Measurements from ENCODE around the gene MPZL3.
A peak's percentile ranks its signal among the peaks of the same experiment; 100 is the strongest.

Gene MPZL3

DNA sequence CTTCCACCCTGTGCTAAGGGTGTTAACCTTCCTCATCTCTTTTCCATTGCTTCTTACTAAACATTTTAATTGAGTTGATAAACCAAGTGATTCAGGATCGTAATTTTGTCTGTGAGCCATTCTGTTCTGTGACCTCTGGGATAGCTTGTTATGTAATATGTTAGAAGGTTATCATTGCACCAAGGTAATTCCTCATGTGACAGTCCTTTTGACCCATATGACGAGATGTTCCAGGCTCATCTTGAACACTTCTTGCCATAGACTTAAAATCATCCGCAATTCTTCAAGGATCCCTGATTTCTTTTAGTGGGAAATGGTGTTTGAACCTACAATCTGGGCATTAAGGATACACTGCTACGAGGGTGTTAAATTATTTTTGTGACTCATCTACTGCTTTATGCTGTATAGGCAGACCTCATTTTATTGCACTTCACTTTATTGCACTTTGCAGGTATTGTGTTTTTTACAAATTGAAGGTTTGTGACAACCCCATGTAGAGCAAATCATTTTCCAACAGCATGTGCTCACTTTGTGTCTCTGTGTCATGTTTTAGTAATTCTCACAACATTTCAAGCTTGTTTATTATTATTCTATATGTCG lies 31.0 kb upstream of the MPZL3 start:
- TF ChIP-seq TAF1 (IDR thresholded peaks at IDR 0.05; ENCODE audit: borderline replicate concordance, low read depth, low read length) (no peak), POLR2A (IDR thresholded peaks at IDR 0.05; ENCODE audit: low read depth, low read length) (no peak), POLR2AphosphoS5 (IDR thresholded peaks at IDR 0.05; ENCODE audit: low read depth, low read length) (no peak)
- peak; percentile 77 for FAIRE-seq
- DNase-seq (ENCODE audit: insufficient read length), result no peak

GRCh38 chr11:118282606-118283005 lies 30.4 kb upstream of the MPZL3 start:
- peak; percentile 14 for FAIRE-seq
- DNase-seq (ENCODE audit: insufficient read length), result no peak
- TF ChIP-seq POLR2A (IDR thresholded peaks at IDR 0.05; ENCODE audit: low read depth, low read length), result no peak
- no peak for TF ChIP-seq TAF1 (IDR thresholded peaks at IDR 0.05; ENCODE audit: borderline replicate concordance, low read depth, low read length)
- TF ChIP-seq POLR2AphosphoS5 (IDR thresholded peaks at IDR 0.05; ENCODE audit: low read depth, low read length), result no peak

DNA sequence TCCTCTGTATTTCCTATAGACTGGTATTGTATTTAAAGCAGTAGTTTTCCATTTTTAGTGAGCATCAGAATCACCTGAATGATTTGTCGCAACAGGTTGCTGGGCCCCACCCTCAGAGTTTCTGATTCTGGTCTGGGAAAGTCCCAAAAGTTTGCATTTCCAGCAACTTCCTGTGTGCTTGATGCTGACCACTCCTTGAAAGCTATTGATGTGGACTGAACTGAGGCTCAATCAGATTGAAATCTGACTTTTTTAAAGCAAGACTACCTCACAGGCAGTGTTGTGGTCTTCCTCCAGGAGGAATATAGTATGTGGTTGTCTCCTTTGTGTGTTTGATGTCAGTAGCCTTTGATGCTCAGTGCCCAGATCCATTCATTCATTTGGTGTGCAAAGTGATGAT lies 29.1 kb upstream of the MPZL3 start:
- DNase-seq (ENCODE audit: insufficient read length) (no peak), FAIRE-seq (no peak)

GRCh38 chr11:118277312-118277711 lies 25.1 kb upstream of the MPZL3 start:
- TF ChIP-seq TAF1 (IDR thresholded peaks at IDR 0.05; ENCODE audit: borderline replicate concordance, low read depth, low read length) (no peak), POLR2AphosphoS5 (IDR thresholded peaks at IDR 0.05; ENCODE audit: low read depth, low read length) (no peak), POLR2A (IDR thresholded peaks at IDR 0.05; ENCODE audit: low read depth, low read length) (no peak)
- no peak for DNase-seq (ENCODE audit: insufficient read length)
- peak; percentile 87 for FAIRE-seq

More for the DNA sequence above, 29.1 kb upstream of the MPZL3 start:
- no peak for TF ChIP-seq TAF1 (IDR thresholded peaks at IDR 0.05; ENCODE audit: borderline replicate concordance, low read depth, low read length)
- no peak for TF ChIP-seq POLR2AphosphoS5 (IDR thresholded peaks at IDR 0.05; ENCODE audit: low read depth, low read length)
- no peak for TF ChIP-seq POLR2A (IDR thresholded peaks at IDR 0.05; ENCODE audit: low read depth, low read length)

- FAIRE-seq (no peak), DNase-seq (ENCODE audit: insufficient read length) (no peak)
- TF ChIP-seq POLR2A (IDR thresholded peaks at IDR 0.05; ENCODE audit: low read depth, low read length), result no peak
- TF ChIP-seq TAF1 (IDR thresholded peaks at IDR 0.05; ENCODE audit: borderline replicate concordance, low read depth, low read length), result no peak
- TF ChIP-seq POLR2AphosphoS5 (IDR thresholded peaks at IDR 0.05; ENCODE audit: low read depth, low read length), result no peak
Observed at GRCh38 chr11:118276422-118276821, 24.3 kb upstream of the MPZL3 start.

- no peak for TF ChIP-seq TAF1 (IDR thresholded peaks at IDR 0.05; ENCODE audit: borderline replicate concordance, low read depth, low read length)
- no peak for TF ChIP-seq POLR2AphosphoS5 (IDR thresholded peaks at IDR 0.05; ENCODE audit: low read depth, low read length)
- no peak for TF ChIP-seq POLR2A (IDR thresholded peaks at IDR 0.05; ENCODE audit: low read depth, low read length)
- DNase-seq (ENCODE audit: insufficient read length) (no peak), FAIRE-seq (no peak)
Observed at GRCh38 chr11:118275176-118275575, 23.0 kb upstream of the MPZL3 start.

DNA sequence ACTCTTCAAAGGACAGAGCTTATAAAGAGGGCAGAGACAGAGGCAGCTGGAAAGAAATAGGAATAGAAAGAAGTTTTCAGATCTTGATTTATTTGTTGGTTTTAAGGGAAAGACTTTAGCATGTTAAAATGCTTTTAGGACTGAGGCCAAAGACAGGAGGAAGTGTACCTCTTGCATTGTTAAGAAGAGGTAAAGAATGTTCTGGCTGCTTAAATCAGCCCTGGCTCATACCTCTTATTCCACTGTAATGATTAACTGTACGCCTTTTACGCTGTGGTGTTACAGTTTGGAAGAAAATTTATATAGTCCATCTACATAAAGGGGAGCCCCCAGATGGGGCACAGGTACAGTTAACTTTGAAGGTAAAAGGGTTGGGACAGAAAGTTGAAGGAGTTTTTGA lies 22.0 kb upstream of the MPZL3 start:
- TF ChIP-seq POLR2AphosphoS5 (IDR thresholded peaks at IDR 0.05; ENCODE audit: low read depth, low read length), result no peak
- TF ChIP-seq TAF1 (IDR thresholded peaks at IDR 0.05; ENCODE audit: borderline replicate concordance, low read depth, low read length), result no peak
- no peak for TF ChIP-seq POLR2A (IDR thresholded peaks at IDR 0.05; ENCODE audit: low read depth, low read length)
- FAIRE-seq (no peak), DNase-seq (ENCODE audit: insufficient read length) (no peak)

DNA sequence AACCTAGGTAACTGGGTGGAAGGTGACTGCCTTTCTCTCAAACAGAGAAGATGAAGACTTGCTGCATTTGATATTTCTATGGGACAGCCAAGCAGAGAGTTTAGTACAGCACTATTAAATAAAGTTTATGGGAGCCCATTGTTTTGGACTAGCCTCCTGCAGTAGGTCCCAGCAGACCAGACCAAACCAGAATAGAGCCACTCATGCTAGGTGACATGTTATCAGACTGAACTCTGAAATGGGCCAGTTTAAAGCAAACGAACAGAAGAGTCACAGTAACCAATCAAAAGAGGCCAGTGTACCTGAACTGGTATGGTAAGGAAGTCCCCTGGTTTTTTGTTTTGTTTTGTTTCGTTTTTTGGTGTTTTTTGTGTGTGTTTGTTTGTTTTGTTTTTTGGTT lies 19.8 kb upstream of the MPZL3 start:
- peak; percentile 17 for FAIRE-seq
- DNase-seq (ENCODE audit: insufficient read length), result no peak
- TF ChIP-seq TAF1 (IDR thresholded peaks at IDR 0.05; ENCODE audit: borderline replicate concordance, low read depth, low read length), result no peak

GRCh38 chr11:118267486-118267885 lies 15.3 kb upstream of the MPZL3 start:
- TF ChIP-seq POLR2AphosphoS5 (IDR thresholded peaks at IDR 0.05; ENCODE audit: low read depth, low read length) (no peak), TAF1 (IDR thresholded peaks at IDR 0.05; ENCODE audit: borderline replicate concordance, low read depth, low read length) (no peak)
- DNase-seq (ENCODE audit: insufficient read length) (no peak), FAIRE-seq (no peak)

DNA sequence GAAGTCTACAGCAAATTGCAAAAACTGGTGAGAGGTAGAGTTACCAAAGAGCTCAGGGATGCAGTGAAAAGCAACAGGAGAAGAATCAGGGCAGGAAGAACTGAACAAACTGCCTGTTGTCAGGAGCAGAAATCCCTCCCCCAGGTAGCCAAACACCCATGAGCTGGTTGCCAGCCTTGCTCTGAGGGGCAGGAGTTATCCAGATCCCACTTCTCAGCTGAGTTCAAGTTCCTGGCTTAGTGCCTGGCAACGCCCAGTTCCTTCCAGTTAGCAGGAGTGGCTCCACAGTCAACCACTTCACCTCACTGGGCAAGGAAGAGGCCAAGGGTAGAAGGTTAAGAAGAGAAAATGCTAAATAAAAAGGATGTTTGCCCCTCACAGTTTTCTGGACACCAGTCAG lies 13.8 kb upstream of the MPZL3 start:
- no peak for TF ChIP-seq TAF1 (IDR thresholded peaks at IDR 0.05; ENCODE audit: borderline replicate concordance, low read depth, low read length)
- TF ChIP-seq POLR2AphosphoS5 (IDR thresholded peaks at IDR 0.05; ENCODE audit: low read depth, low read length), result no peak
- no peak for TF ChIP-seq POLR2A (IDR thresholded peaks at IDR 0.05; ENCODE audit: low read depth, low read length)
- DNase-seq (ENCODE audit: insufficient read length), result no peak

GRCh38 chr11:118264569-118265465 lies 12.7 kb upstream of the MPZL3 start:
- TF ChIP-seq POLR2AphosphoS5 (IDR thresholded peaks at IDR 0.05; ENCODE audit: low read depth, low read length), result no peak
- no peak for TF ChIP-seq TAF1 (IDR thresholded peaks at IDR 0.05; ENCODE audit: borderline replicate concordance, low read depth, low read length)
- TF ChIP-seq POLR2A (IDR thresholded peaks at IDR 0.05; ENCODE audit: low read depth, low read length), result no peak
- FAIRE-seq (no peak), DNase-seq (ENCODE audit: insufficient read length) (no peak)

More for the DNA sequence above, 13.8 kb upstream of the MPZL3 start:
- no peak for FAIRE-seq

Measured in GM12892 (cell line).